ENCODE results near the gene PRKG1.

GRCh38 chr10:52077814-52078213 is 1003.5 kb downstream of the PRKG1 start:
- no peak for TF ChIP-seq CTCF (IDR thresholded peaks at IDR 0.05; ENCODE audit: low read depth, low read length, poor library complexity, severe bottlenecking)
- no peak for TF ChIP-seq EZH2phosphoT487 (IDR thresholded peaks at IDR 0.05; ENCODE audit: borderline replicate concordance, low read length)
